MM.1S (cell line): ENCODE results near the gene TCERG1.

Experiments used
- DNase-seq: peaks from one replicate; pipeline ENCODE4 v3.0.0-alpha.2; 2015
- H2AFZ ChIP-seq: fragments of 300-600 bp; sonication (generic); 2 replicates; pipeline ENCODE4 v1.6.0; 2016; ENCODE audit warnings: antibody characterized with exemption, low read length
- H3F3A ChIP-seq: fragments of 300-600 bp; sonication (generic); 2 replicates; pipeline ENCODE4 v1.6.1; 2016; ENCODE audit warnings: mild to moderate bottlenecking, antibody characterized with exemption, low read length, moderate library complexity, mixed read lengths; ENCODE audit not compliant: insufficient read depth
- H3K27ac ChIP-seq: fragments of 300-600 bp; sonication (generic); 2 replicates; pipeline ENCODE4 v1.5.1; 2016; ENCODE audit warnings: mild to moderate bottlenecking, low read length
- H3K27me3 ChIP-seq: fragments of 300-600 bp; sonication (generic); replicated peaks from 2 replicates; pipeline ENCODE4 v1.6.0; 2016; ENCODE audit warnings: low read length; ENCODE audit not compliant: insufficient read depth
- H3K36me3 ChIP-seq: fragments of 300-600 bp; sonication (generic); replicated peaks from 2 replicates; pipeline ENCODE4 v1.6.1; 2016; ENCODE audit warnings: mild to moderate bottlenecking, low read length, mixed read lengths; ENCODE audit not compliant: insufficient read depth
- H3K4me1 ChIP-seq: fragments of 300-600 bp; sonication (generic); 2 replicates; pipeline ENCODE4 v1.6.1; 2016; ENCODE audit warnings: low read length, mixed read lengths
- H3K4me2 ChIP-seq: fragments of 300-600 bp; sonication (generic); 2 replicates; pipeline ENCODE4 v1.6.0; 2016; ENCODE audit warnings: low read depth, low read length
- H3K4me3 ChIP-seq: fragments of 300-600 bp; sonication (generic); 2 replicates; pipeline ENCODE4 v1.5.1; 2016; ENCODE audit warnings: low read length, mixed read lengths
- H3K79me2 ChIP-seq: fragments of 300-600 bp; sonication (generic); 2 replicates; pipeline ENCODE4 v1.6.1; 2016; ENCODE audit warnings: mixed run types, low read length, mixed read lengths
- H3K9ac ChIP-seq: fragments of 300-600 bp; sonication (generic); 2 replicates; pipeline ENCODE4 v1.6.1; 2016; ENCODE audit warnings: low read length, mixed read lengths
- H3K9me2 ChIP-seq: fragments of 300-600 bp; sonication (generic); replicated peaks from 2 replicates; pipeline ENCODE4 v1.6.1; 2016; ENCODE audit warnings: mild to moderate bottlenecking, low read length, mixed read lengths; ENCODE audit not compliant: insufficient read depth
- H3K9me3 ChIP-seq: fragments of 300-600 bp; sonication (generic); replicated peaks from 2 replicates; pipeline ENCODE4 v1.6.1; 2016; ENCODE audit warnings: mild to moderate bottlenecking, low read length, mixed read lengths; ENCODE audit not compliant: insufficient read depth
- H4K20me1 ChIP-seq: fragments of 300-600 bp; sonication (generic); 2 replicates; pipeline ENCODE4 v1.6.1; 2016; ENCODE audit warnings: mild to moderate bottlenecking, low read length, moderate library complexity, mixed read lengths; ENCODE audit not compliant: insufficient read depth
- CTCF ChIP-seq: fragments of 300-600 bp; sonication (generic); IDR thresholded peaks from 2 replicates; pipeline ENCODE4 v1.5.1; 2016; ENCODE audit warnings: antibody characterized with exemption, low read length, mixed read lengths
- EZH2 ChIP-seq: fragments of 300-600 bp; sonication (generic); optimal IDR thresholded peaks from 2 replicates; pipeline ENCODE3; 2017; ENCODE audit warnings: low read depth, mild to moderate bottlenecking, antibody characterized with exemption, low read length, mixed read lengths
- EZH2phosphoT487 ChIP-seq: fragments of 300-600 bp; sonication (generic); IDR thresholded peaks from 2 replicates; pipeline ENCODE4 v1.6.1; 2018; ENCODE audit warnings: antibody characterized with exemption, low read length

TCERG1 gene

DNA sequence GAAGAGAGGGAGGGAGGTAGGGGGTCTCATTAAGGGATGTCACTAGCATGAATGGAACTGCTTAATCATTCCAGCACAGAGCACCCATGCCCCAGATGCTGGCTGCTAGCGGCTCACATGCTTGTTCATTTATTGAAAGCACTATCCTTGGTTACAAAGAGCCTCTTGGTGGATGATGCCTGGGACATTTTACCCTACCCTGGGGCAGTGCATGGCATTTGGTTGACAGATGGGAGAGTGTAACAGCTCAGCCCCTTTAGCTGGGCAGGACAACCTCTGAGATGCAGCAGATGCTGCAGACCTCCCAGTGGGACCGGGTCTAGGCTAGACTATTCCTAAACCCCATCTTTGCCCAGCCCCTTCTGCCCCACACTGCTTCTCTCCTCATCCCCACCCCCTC, 46.9 kb upstream of the TCERG1 start:
- no peaks in the 10 kb centered on the region for H3K79me2 ChIP-seq
- H3K9me3 ChIP-seq = no peaks in the 10 kb centered on the region
- no peak overlapping the region for H3K4me2 ChIP-seq
- no peak for DNase-seq
- H3F3A ChIP-seq = no peaks in the 10 kb centered on the region
- no peak for TF ChIP-seq CTCF
- no peak for TF ChIP-seq EZH2phosphoT487
- TF ChIP-seq EZH2 = no peak
- H3K4me1 ChIP-seq = no peaks in the 10 kb centered on the region
- H3K4me3 ChIP-seq = no peak overlapping the region
- no peaks in the 10 kb centered on the region for H3K9me2 ChIP-seq
- no peaks in the 10 kb centered on the region for H4K20me1 ChIP-seq
- no peak overlapping the region for H3K27ac ChIP-seq
- H3K27me3 ChIP-seq = no peaks in the 10 kb centered on the region
- H3K36me3 ChIP-seq = no peaks in the 10 kb centered on the region
- H2AFZ ChIP-seq = no peak overlapping the region
- no peak overlapping the region for H3K9ac ChIP-seq

DNA sequence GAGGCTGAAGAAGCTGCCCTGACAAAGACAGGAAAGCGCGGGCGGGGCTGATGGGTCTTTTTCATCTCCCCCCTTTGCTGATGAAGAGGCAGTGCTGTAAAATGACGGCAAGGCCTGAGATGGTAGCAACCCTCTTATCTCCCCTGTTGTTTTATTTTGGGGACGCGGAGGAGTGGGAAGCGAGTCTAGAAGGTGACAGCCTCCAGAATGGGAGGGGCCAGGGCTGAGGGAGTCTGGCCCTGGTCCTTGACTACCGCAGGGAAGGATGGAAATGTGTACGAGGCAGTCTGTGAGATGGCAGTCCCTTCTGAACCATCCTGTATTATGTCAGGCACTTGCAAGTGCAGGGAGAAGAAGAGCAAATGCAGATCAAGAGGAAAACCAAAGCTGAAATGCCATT, 46.1 kb upstream of the TCERG1 start:
- no peak for TF ChIP-seq EZH2phosphoT487
- no peak for TF ChIP-seq CTCF
- H3K4me1 ChIP-seq = no peaks in the 10 kb centered on the region
- H3K4me2 ChIP-seq = no peak overlapping the region
- no peaks in the 10 kb centered on the region for H4K20me1 ChIP-seq
- H3K4me3 ChIP-seq = no peak overlapping the region
- H3K27me3 ChIP-seq = no peaks in the 10 kb centered on the region
- no peak overlapping the region for H3K9ac ChIP-seq
- H3K79me2 ChIP-seq = no peaks in the 10 kb centered on the region
- no peak overlapping the region for H2AFZ ChIP-seq
- no peaks in the 10 kb centered on the region for H3K9me2 ChIP-seq
- H3K9me3 ChIP-seq = no peaks in the 10 kb centered on the region
- no peaks in the 10 kb centered on the region for H3F3A ChIP-seq
- DNase-seq = no peak
- H3K27ac ChIP-seq = no peak overlapping the region
- H3K36me3 ChIP-seq = no peaks in the 10 kb centered on the region

DNA sequence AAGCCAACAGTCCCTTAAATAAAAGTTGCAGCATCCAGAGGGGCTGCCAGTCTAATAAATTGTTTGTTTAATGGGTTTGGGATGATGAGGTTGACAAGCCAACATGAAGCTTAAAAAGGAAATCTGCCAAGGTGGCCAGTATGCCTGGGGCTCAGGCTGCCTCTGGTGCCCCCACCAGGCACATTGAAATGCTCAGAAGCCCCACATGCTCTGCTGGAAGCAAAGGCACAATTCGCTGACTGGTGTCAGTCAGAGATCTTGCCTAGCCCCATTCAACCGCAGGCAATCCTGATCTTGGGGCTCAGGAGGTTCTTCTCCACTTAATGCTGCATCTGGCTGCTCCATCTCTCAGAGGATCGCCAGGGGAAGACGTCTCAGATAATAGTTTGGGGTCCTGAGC, 44.2 kb upstream of the TCERG1 start:
- no peak overlapping the region for H3K4me2 ChIP-seq
- H3K9ac ChIP-seq = no peak overlapping the region
- no peak for TF ChIP-seq CTCF
- no peak for TF ChIP-seq EZH2
- TF ChIP-seq EZH2phosphoT487 = no peak
- no peaks in the 10 kb centered on the region for H3F3A ChIP-seq
- no peaks in the 10 kb centered on the region for H3K4me1 ChIP-seq
- no peaks in the 10 kb centered on the region for H4K20me1 ChIP-seq
- no peaks in the 10 kb centered on the region for H3K27me3 ChIP-seq
- no peaks in the 10 kb centered on the region for H3K79me2 ChIP-seq
- no peak overlapping the region for H3K4me3 ChIP-seq
- no peaks in the 10 kb centered on the region for H3K9me2 ChIP-seq
- H3K27ac ChIP-seq = no peak overlapping the region
- H3K36me3 ChIP-seq = no peaks in the 10 kb centered on the region
- DNase-seq = no peak
- no peak overlapping the region for H2AFZ ChIP-seq
- no peaks in the 10 kb centered on the region for H3K9me3 ChIP-seq
